SU-DHL-6 (cell line): ENCODE data around the gene RC3H2.
"Not testable (repeated sequence)": the region's sequence is repeated elsewhere in the genome, so short reads cannot be mapped to it uniquely, and the experiment has no call there.

Experiments used
- H2AFZ ChIP-seq: fragments of 200-600 bp; sonication (generic); 2 replicates; pipeline ENCODE4 v1.6.1; 2014; ENCODE audit warnings: low read depth, mild to moderate bottlenecking, moderate library complexity, mixed read lengths, antibody characterized with exemption, low read length; ENCODE audit not compliant: severe bottlenecking
- H3F3A ChIP-seq: fragments of 200-600 bp; shearing (Covaris generic); 2 replicates; pipeline ENCODE4 v1.6.0; 2016; ENCODE audit warnings: antibody characterized with exemption, mild to moderate bottlenecking; ENCODE audit not compliant: insufficient read depth
- H3K27ac ChIP-seq: fragments of 200-600 bp; sonication (generic); 2 replicates; pipeline ENCODE4 v1.5.1; 2016; ENCODE audit warnings: low read depth, mild to moderate bottlenecking, low read length, moderate library complexity, mixed read lengths
- H3K27me3 ChIP-seq: fragments of 200-600 bp; sonication (generic), shearing (Covaris generic); 2 replicates; pipeline ENCODE4 v1.6.0; 2014; ENCODE audit warnings: mild to moderate bottlenecking, low read length
- H3K36me3 ChIP-seq: fragments of 200-600 bp; sonication (generic); 2 replicates; pipeline ENCODE4 v1.6.1; 2014; ENCODE audit warnings: mild to moderate bottlenecking, low read length, mixed read lengths
- H3K4me2 ChIP-seq: fragments of 300-600, 200-600 bp; shearing (Covaris generic), sonication (generic); 2 replicates; pipeline ENCODE4 v1.6.0; 2014; ENCODE audit warnings: low read length, low read depth, mild to moderate bottlenecking; ENCODE audit not compliant: poor library complexity, severe bottlenecking
- H3K4me3 ChIP-seq: fragments of 200-600 bp; sonication (generic); 2 replicates; pipeline ENCODE4 v1.5.1; 2014; ENCODE audit warnings: antibody characterized with exemption, low read length, mild to moderate bottlenecking, mixed read lengths; ENCODE audit not compliant: insufficient read depth, poor library complexity, severe bottlenecking
- H3K79me2 ChIP-seq: fragments of 200-600 bp; sonication (generic); 2 replicates; pipeline ENCODE4 v1.6.1; 2014; ENCODE audit warnings: mild to moderate bottlenecking, low read length, moderate library complexity; ENCODE audit not compliant: insufficient read depth
- H3K9ac ChIP-seq: fragments of 200-600 bp; sonication (generic); 2 replicates; pipeline ENCODE4 v1.7.0; 2014; ENCODE audit warnings: mild to moderate bottlenecking, low read length
- H3K9me2 ChIP-seq: fragments of 200-600 bp; sonication (generic); replicated peaks from 2 replicates; pipeline ENCODE4 v1.6.1; 2014; ENCODE audit warnings: low read length; ENCODE audit not compliant: insufficient read depth
- H3K9me3 ChIP-seq: fragments of 200-600 bp; sonication (generic); 2 replicates; pipeline ENCODE4 v1.6.1; 2014; ENCODE audit warnings: low read length, mixed read lengths; ENCODE audit not compliant: insufficient read depth
- H4K20me1 ChIP-seq: fragments of 200-600 bp; sonication (generic); 2 replicates; pipeline ENCODE4 v1.6.1; 2014; ENCODE audit warnings: low read depth, mild to moderate bottlenecking, antibody characterized with exemption, low read length, moderate library complexity, mixed read lengths
- EZH2phosphoT487 ChIP-seq: fragments of 200-600 bp; sonication (generic), shearing (Covaris generic); conservative IDR thresholded peaks from 2 replicates; pipeline ENCODE4 v1.6.1; 2018; ENCODE audit warnings: mild to moderate bottlenecking, antibody characterized with exemption, low read length, moderate library complexity, mixed read lengths
- TF ChIP-seq, protein P1 (sequence below): fragments of 200-600 bp; sonication (generic); IDR thresholded peaks from one replicate; pipeline ENCODE4 v1.5.1; 2017; ENCODE audit warnings: antibody characterized with exemption, mild to moderate bottlenecking, low read length, moderate library complexity; ENCODE audit not compliant: insufficient read depth, poor library complexity, severe bottlenecking

The RC3H2 gene

DNA sequence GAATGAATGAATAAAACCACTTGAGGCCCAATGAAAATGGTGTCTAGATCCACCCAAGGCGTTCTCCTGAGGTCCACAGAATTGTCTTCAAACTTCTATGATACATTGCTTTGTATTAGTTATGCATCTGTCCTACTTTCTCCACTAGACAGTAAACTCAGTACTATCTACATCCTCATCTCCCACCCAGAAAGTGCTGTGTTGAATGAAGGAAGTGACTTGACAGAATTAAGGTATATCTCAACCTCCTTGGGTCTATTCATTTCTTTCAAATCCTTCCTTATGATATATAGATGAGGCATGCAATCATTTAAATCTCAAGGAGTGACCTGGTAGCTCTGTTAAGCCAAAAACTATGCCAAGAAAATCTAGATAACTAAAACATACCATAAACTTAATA, 61.0 kb downstream of the RC3H2 start:
- no peak overlapping the region for H3K9ac ChIP-seq
- H3K27me3 ChIP-seq: no peaks in the 10 kb centered on the region
- H3K4me2 ChIP-seq: no peak overlapping the region
- H2AFZ ChIP-seq: no peak overlapping the region
- H3K79me2 ChIP-seq: no peaks in the 10 kb centered on the region
- H3F3A ChIP-seq: peaks cover 20% of the 10 kb centered on the region; the same call in 1 of the 2 replicates
- H4K20me1 ChIP-seq: peaks cover 6% of the 10 kb centered on the region; the same call in 1 of the 2 replicates
- H3K36me3 ChIP-seq: peaks cover 24% of the 10 kb centered on the region; the same call in 1 of the 2 replicates
- H3K4me3 ChIP-seq: no peak overlapping the region
- H3K27ac ChIP-seq: no peak overlapping the region
- H3K9me3 ChIP-seq: no peaks in the 10 kb centered on the region
- H3K9me2 ChIP-seq: no peaks in the 10 kb centered on the region
- TF ChIP-seq EZH2phosphoT487: no peak
- TF ChIP-seq, protein P1, sequence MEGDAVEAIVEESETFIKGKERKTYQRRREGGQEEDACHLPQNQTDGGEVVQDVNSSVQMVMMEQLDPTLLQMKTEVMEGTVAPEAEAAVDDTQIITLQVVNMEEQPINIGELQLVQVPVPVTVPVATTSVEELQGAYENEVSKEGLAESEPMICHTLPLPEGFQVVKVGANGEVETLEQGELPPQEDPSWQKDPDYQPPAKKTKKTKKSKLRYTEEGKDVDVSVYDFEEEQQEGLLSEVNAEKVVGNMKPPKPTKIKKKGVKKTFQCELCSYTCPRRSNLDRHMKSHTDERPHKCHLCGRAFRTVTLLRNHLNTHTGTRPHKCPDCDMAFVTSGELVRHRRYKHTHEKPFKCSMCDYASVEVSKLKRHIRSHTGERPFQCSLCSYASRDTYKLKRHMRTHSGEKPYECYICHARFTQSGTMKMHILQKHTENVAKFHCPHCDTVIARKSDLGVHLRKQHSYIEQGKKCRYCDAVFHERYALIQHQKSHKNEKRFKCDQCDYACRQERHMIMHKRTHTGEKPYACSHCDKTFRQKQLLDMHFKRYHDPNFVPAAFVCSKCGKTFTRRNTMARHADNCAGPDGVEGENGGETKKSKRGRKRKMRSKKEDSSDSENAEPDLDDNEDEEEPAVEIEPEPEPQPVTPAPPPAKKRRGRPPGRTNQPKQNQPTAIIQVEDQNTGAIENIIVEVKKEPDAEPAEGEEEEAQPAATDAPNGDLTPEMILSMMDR: no peak

DNA sequence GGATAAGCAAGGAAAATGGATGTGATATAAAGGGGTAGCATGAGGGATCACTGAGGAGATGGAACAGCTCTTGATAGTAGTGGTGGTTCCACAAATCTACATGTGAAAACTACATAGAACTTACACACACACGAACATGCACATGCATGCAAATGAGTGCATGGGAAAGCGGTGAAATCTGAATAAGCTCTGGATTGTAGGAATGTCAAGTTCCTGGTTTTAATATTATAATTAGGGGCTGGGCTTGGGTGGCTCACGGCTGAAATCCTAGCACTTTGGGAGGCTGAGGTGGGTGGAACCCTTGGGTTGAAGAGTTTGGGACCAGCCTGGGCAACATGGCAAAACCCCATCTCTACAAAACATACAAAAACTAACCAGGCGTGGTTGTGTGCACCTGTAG, 63.7 kb downstream of the RC3H2 start:
- Histone ChIP-seq H3F3A (0 out of 2 replicates have a peak, but pooled peaks cover 9% of the 10 kb centered on the region), H3K27me3 (no peaks in the 10 kb centered on the region), H3K4me3 (no peak overlapping the region), H3K9me2 (no peaks in the 10 kb centered on the region), H2AFZ (no peak overlapping the region), H3K9ac (no peak overlapping the region), H4K20me1 (no peaks in the 10 kb centered on the region), H3K4me2 (no peak overlapping the region), H3K36me3 (no peaks in the 10 kb centered on the region), H3K27ac (no peak overlapping the region), H3K79me2 (no peaks in the 10 kb centered on the region), H3K9me3 (no peaks in the 10 kb centered on the region)
- TF ChIP-seq EZH2phosphoT487: no peak
- TF ChIP-seq, protein P1: no peak

DNA sequence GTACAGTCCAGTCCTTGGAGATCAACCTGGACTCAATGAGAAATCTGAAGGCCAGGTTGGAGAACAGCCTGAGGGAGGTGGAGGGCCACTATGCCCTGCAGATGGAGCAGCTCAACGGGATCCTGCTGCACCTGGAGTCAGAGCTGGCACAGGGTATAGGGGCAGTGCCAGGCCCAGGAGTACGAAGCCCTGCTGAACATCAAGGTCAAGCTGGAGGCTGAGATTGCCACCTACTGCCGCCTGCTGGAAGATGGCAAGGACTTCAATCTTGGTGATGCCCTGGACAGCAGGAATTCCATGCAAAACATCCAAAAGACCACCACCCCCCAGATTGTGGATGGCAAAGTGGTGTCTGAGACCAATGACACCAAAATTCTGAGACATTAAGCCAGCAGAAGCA, 66.7 kb downstream of the RC3H2 start:
- not testable (repeated sequence) for H3K4me2 ChIP-seq

DNA sequence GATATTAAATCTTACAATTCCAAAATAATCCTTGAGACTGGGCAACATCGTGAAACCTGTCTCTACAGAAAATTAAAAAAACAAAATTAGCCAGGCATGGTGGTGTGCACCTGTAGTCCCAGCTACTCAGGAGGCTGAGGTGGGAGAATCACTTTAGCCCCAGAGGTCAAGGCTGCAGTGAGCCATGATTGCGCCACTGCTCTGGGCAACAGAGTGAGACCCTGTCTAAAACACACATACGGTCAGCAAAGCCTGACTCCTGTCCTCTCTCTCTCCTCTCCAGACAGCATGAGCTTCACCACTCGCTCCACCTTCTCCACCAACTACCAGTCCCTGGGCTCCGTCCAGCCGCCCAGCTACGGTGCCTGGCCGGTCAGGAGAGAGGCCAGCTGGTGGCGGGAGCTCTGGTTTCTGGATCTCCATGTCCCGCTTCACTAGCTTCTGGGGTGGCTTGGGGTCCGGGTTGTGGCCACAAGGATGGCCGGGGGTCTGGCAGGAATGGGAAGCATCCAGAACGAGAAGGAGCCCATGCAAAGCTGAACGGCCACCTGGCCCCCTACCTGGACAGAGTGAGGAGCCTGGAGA, 67.8 kb downstream of the RC3H2 start:
- no peaks in the 10 kb centered on the region; the same call in 1 of the 2 replicates for H3F3A ChIP-seq
- H3K9ac ChIP-seq: no peak overlapping the region
- H3K79me2 ChIP-seq: no peaks in the 10 kb centered on the region
- H3K4me3 ChIP-seq: no peak overlapping the region
- no peak overlapping the region for H2AFZ ChIP-seq
- TF ChIP-seq, protein P1: no peak
- no peak for TF ChIP-seq EZH2phosphoT487
- H3K36me3 ChIP-seq: no peaks in the 10 kb centered on the region
- H3K27me3 ChIP-seq: no peaks in the 10 kb centered on the region
- no peaks in the 10 kb centered on the region for H3K9me2 ChIP-seq
- H3K4me2 ChIP-seq: no peak overlapping the region
- no peak overlapping the region for H3K27ac ChIP-seq
- no peaks in the 10 kb centered on the region for H3K9me3 ChIP-seq
- no peaks in the 10 kb centered on the region for H4K20me1 ChIP-seq

More for the DNA sequence above, 66.7 kb downstream of the RC3H2 start:
- H3K27ac ChIP-seq, H4K20me1 ChIP-seq, H3F3A ChIP-seq, H3K9me2 ChIP-seq, H3K36me3 ChIP-seq, H3K9ac ChIP-seq, H2AFZ ChIP-seq, H3K27me3 ChIP-seq, H3K79me2 ChIP-seq, H3K9me3 ChIP-seq, H3K4me3 ChIP-seq: not testable (repeated sequence)
